Activated CD8-positive, alpha-beta memory T cell treated with anti-CD3 and anti-CD28 coated beads, Interleukin-2, amount 50 U/mL, for 48 hours (primary cell): Measurements from ENCODE around the gene KRT38.
"Not testable (repeated sequence)": the region's sequence is repeated elsewhere in the genome, so short reads cannot be mapped to it uniquely, and the experiment has no call there.

Experiments used
- DNase-seq: peaks from one replicate; pipeline ENCODE4 v3.0.0-alpha.2; 2020

Gene KRT38

GRCh38 chr17:41457676-41458075, 16.9 kb upstream of the KRT38 start:
- DNase-seq = no peak

GRCh38 chr17:41456204-41456603, 15.4 kb upstream of the KRT38 start:
- DNase-seq = no peak

- no peak for DNase-seq
Measured at GRCh38 chr17:41455236-41455635, 14.5 kb upstream of the KRT38 start.

GRCh38 chr17:41453066-41453465, 12.3 kb upstream of the KRT38 start:
- no peak for DNase-seq

- DNase-seq = no peak
Measured at GRCh38 chr17:41452281-41452680, 11.5 kb upstream of the KRT38 start.

GRCh38 chr17:41451154-41451728, 10.5 kb upstream of the KRT38 start:
- DNase-seq = no peak

- no peak for DNase-seq
Measured at GRCh38 chr17:41449008-41449407, 8.2 kb upstream of the KRT38 start.

- no peak for DNase-seq
Measured at GRCh38 chr17:41448506-41448905, 7.7 kb upstream of the KRT38 start.

- DNase-seq = no peak
Measured at GRCh38 chr17:41446806-41447205, 6.0 kb upstream of the KRT38 start.

- DNase-seq = no peak
Measured at GRCh38 chr17:41444640-41445039, 3.9 kb upstream of the KRT38 start.

GRCh38 chr17:41444186-41444585, 3.4 kb upstream of the KRT38 start:
- no peak for DNase-seq

GRCh38 chr17:41442739-41443138, 2.0 kb upstream of the KRT38 start:
- DNase-seq = no peak

- DNase-seq = no peak
Measured at GRCh38 chr17:41439375-41439774, 1.4 kb downstream of the KRT38 start.

GRCh38 chr17:41437769-41438168, 3.0 kb downstream of the KRT38 start:
- no peak for DNase-seq

- DNase-seq = no peak
Measured at GRCh38 chr17:41437254-41437653, 3.5 kb downstream of the KRT38 start.

GRCh38 chr17:41434415-41434814, 6.4 kb downstream of the KRT38 start:
- DNase-seq = no peak

- DNase-seq = no peak
Measured at GRCh38 chr17:41434005-41434404, 6.8 kb downstream of the KRT38 start.

GRCh38 chr17:41433586-41433985, 7.2 kb downstream of the KRT38 start:
- DNase-seq = no peak

- not testable (repeated sequence) for DNase-seq
Measured at GRCh38 chr17:41430376-41430775, 10.4 kb downstream of the KRT38 start.

- DNase-seq = no peak
Measured at GRCh38 chr17:41429667-41430066, 11.1 kb downstream of the KRT38 start.

- DNase-seq = no peak
Measured at GRCh38 chr17:41428591-41429291, 12.0 kb downstream of the KRT38 start.

GRCh38 chr17:41424111-41424635, 16.6 kb downstream of the KRT38 start, which contains the start of gene KRT37:
Gene KRT37, minus strand, starts transcription at chr17:41424585. Its CDS starts 62 bp downstream, at chr17:41424523.
- DNase-seq = no peak

- DNase-seq = not testable (repeated sequence)
Measured at GRCh38 chr17:41422586-41422985, 18.2 kb downstream of the KRT38 start.

GRCh38 chr17:41421617-41422016, 19.2 kb downstream of the KRT38 start:
- no peak for DNase-seq

- no peak for DNase-seq
Measured at GRCh38 chr17:41421116-41421515, 19.7 kb downstream of the KRT38 start.
